HEK293 (cell line): ENCODE results near the gene ELF1.

Source experiments
- ATF2 ChIP-seq: fragments of 450-650 bp; formaldehyde crosslinking; IDR thresholded peaks from 2 replicates; pipeline ENCODE4 v1.5.1; 2016; ENCODE audit warnings: missing biosample characterization, missing genetic modification characterization, low read depth
- CTCF ChIP-seq: fragments of 450-650 bp; formaldehyde crosslinking; IDR thresholded peaks from 2 replicates; pipeline ENCODE4 v1.5.1; 2016; ENCODE audit warnings: missing biosample characterization, missing genetic modification characterization
- REPIN1 ChIP-seq: fragments of 450-650 bp; formaldehyde crosslinking; IDR thresholded peaks from 2 replicates; pipeline ENCODE4 v1.5.1; 2017; ENCODE audit warnings: missing biosample characterization, missing genetic modification characterization, low read depth
- SETDB1 ChIP-seq: IDR thresholded peaks from one replicate; pipeline ENCODE4 v1.6.1; 2017; ENCODE audit warnings: mild to moderate bottlenecking, low read length, moderate library complexity, mixed read lengths; ENCODE audit not compliant: insufficient read length
- YY1 ChIP-seq: fragments of 450-650 bp; formaldehyde crosslinking; IDR thresholded peaks from 2 replicates; pipeline ENCODE4 v1.5.1; 2018; ENCODE audit warnings: missing biosample characterization, missing genetic modification characterization
- ZNF138 ChIP-seq: fragments of 450-650 bp; formaldehyde crosslinking; IDR thresholded peaks from 2 replicates; pipeline ENCODE4 v1.5.1; 2016; ENCODE audit warnings: missing biosample characterization, missing genetic modification characterization, borderline replicate concordance
- ZNF174 ChIP-seq: fragments of 450-650 bp; formaldehyde crosslinking; IDR thresholded peaks from 2 replicates; pipeline ENCODE4 v1.5.0; 2017; ENCODE audit warnings: missing biosample characterization, mild to moderate bottlenecking, missing genetic modification characterization

GRCh38 chr13:40966298-40966697 lies 52.8 kb downstream of the ELF1 start:
- TF ChIP-seq YY1 (tag by site-specific recombination) (no peak), CTCF (tag by site-specific recombination) (no peak), ATF2 (tag by site-specific recombination) (no peak), REPIN1 (tag by site-specific recombination) (no peak), SETDB1 (no peak), ZNF138 (tag by site-specific recombination) (no peak), ZNF174 (tag by site-specific recombination) (no peak)
